OCI-LY3 (cell line): ENCODE measurements around the gene PLA1A.
A peak's percentile ranks its signal among the peaks of the same experiment; 100 is the strongest.

Source experiments
- H2AFZ ChIP-seq: fragments of 200-600, 300-600 bp; shearing (Covaris generic); 2 replicates; pipeline ENCODE4 v1.6.0; 2014; ENCODE audit warnings: antibody characterized with exemption, low read depth, low read length
- H3K27ac ChIP-seq: fragments of 200-600, 300-600 bp; sonication (generic); 2 replicates; pipeline ENCODE4 v1.5.1; 2014; ENCODE audit warnings: mild to moderate bottlenecking, low read length, moderate library complexity, mixed read lengths
- H3K27me3 ChIP-seq: fragments of 200-600, 300-600 bp; sonication (generic); 2 replicates; pipeline ENCODE4 v1.6.1; 2014; ENCODE audit warnings: low read depth, low read length, mixed read lengths
- H3K36me3 ChIP-seq: fragments of 200-600, 300-600 bp; sonication (generic); replicated peaks from 2 replicates; pipeline ENCODE3; 2014; ENCODE audit warnings: low read depth, low read length, mixed read lengths
- H3K4me1 ChIP-seq: fragments of 300-600, 200-600 bp; sonication (generic); 2 replicates; pipeline ENCODE4 v1.6.1; 2014; ENCODE audit warnings: low read length, mixed read lengths
- H3K4me2 ChIP-seq: fragments of 200-600, 300-600 bp; sonication (generic); 2 replicates; pipeline ENCODE4 v1.6.1; 2014; ENCODE audit warnings: low read length, mixed read lengths
- H3K4me3 ChIP-seq: fragments of 300-600, 200-600 bp; sonication (generic); 2 replicates; pipeline ENCODE4 v1.5.1; 2014; ENCODE audit warnings: antibody characterized with exemption, mild to moderate bottlenecking, low read length, moderate library complexity
- H3K79me2 ChIP-seq: fragments of 300-600, 200-600 bp; shearing (Covaris generic); 2 replicates; pipeline ENCODE4 v1.6.1; 2014; ENCODE audit warnings: mild to moderate bottlenecking, low read length, mixed read lengths
- H3K9ac ChIP-seq: fragments of 300-600, 200-600 bp; shearing (Covaris generic); 2 replicates; pipeline ENCODE4 v1.6.0; 2014; ENCODE audit warnings: mild to moderate bottlenecking, low read length, moderate library complexity
- H3K9me3 ChIP-seq: fragments of 200-600, 300-600 bp; shearing (Covaris generic); 2 replicates; pipeline ENCODE4 v1.6.1; 2014; ENCODE audit warnings: low read length, mixed read lengths; ENCODE audit not compliant: insufficient read depth
- H4K20me1 ChIP-seq: fragments of 200-600, 300-600 bp; sonication (generic); 2 replicates; pipeline ENCODE4 v1.6.1; 2016; ENCODE audit warnings: low read length, mixed read lengths; ENCODE audit not compliant: insufficient read depth
- EZH2phosphoT487 ChIP-seq: fragments of 200-600 bp; shearing (Covaris generic); IDR thresholded peaks from 2 replicates; pipeline ENCODE4 v1.6.1; 2018; ENCODE audit warnings: antibody characterized with exemption, mixed run types, low read depth
- TF ChIP-seq, protein P1 (sequence below): fragments of 200-600, 300-600 bp; sonication (generic); IDR thresholded peaks from 2 replicates; pipeline ENCODE4 v1.5.1; 2014; ENCODE audit warnings: antibody characterized with exemption, low read length, low read depth

The PLA1A gene

GRCh38 chr3:119630128-119630879 is 32.6 kb downstream of the PLA1A start:
- H3K36me3 ChIP-seq, result no peaks in the 10 kb centered on the region
- no peak overlapping the region for H3K4me3 ChIP-seq
- peak overlapping the region; percentile 8; the same call in 1 of the 2 replicates for H3K27ac ChIP-seq
- H3K27me3 ChIP-seq, result no peaks in the 10 kb centered on the region
- TF ChIP-seq, protein P1, sequence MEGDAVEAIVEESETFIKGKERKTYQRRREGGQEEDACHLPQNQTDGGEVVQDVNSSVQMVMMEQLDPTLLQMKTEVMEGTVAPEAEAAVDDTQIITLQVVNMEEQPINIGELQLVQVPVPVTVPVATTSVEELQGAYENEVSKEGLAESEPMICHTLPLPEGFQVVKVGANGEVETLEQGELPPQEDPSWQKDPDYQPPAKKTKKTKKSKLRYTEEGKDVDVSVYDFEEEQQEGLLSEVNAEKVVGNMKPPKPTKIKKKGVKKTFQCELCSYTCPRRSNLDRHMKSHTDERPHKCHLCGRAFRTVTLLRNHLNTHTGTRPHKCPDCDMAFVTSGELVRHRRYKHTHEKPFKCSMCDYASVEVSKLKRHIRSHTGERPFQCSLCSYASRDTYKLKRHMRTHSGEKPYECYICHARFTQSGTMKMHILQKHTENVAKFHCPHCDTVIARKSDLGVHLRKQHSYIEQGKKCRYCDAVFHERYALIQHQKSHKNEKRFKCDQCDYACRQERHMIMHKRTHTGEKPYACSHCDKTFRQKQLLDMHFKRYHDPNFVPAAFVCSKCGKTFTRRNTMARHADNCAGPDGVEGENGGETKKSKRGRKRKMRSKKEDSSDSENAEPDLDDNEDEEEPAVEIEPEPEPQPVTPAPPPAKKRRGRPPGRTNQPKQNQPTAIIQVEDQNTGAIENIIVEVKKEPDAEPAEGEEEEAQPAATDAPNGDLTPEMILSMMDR, result no peak
- no peak for TF ChIP-seq EZH2phosphoT487
- H3K4me2 ChIP-seq, result no peak overlapping the region
- H2AFZ ChIP-seq, result no peak overlapping the region
- no peaks in the 10 kb centered on the region for H3K9me3 ChIP-seq
- no peaks in the 10 kb centered on the region for H3K79me2 ChIP-seq
- peaks cover 50% of the 10 kb centered on the region for H3K4me1 ChIP-seq
- no peak overlapping the region for H3K9ac ChIP-seq
- H4K20me1 ChIP-seq, result no peaks in the 10 kb centered on the region

GRCh38 chr3:119630880-119631329 is 33.2 kb downstream of the PLA1A start:
- no peak overlapping the region for H2AFZ ChIP-seq
- no peak overlapping the region for H3K9ac ChIP-seq
- no peaks in the 10 kb centered on the region for H3K27me3 ChIP-seq
- H3K4me3 ChIP-seq, result no peak overlapping the region
- H3K36me3 ChIP-seq, result no peaks in the 10 kb centered on the region
- peaks cover 48% of the 10 kb centered on the region for H3K4me1 ChIP-seq
- TF ChIP-seq, protein P1, result no peak
- TF ChIP-seq EZH2phosphoT487, result no peak
- H4K20me1 ChIP-seq, result no peaks in the 10 kb centered on the region
- no peaks in the 10 kb centered on the region for H3K79me2 ChIP-seq
- H3K9me3 ChIP-seq, result no peaks in the 10 kb centered on the region
- H3K27ac ChIP-seq, result no peak overlapping the region
- no peak overlapping the region for H3K4me2 ChIP-seq

GRCh38 chr3:119631516-119631915 is 33.8 kb downstream of the PLA1A start:
- Histone ChIP-seq H3K27me3 (no peaks in the 10 kb centered on the region), H2AFZ (no peak overlapping the region), H3K4me1 (peaks cover 53% of the 10 kb centered on the region), H3K36me3 (no peaks in the 10 kb centered on the region), H3K4me3 (no peak overlapping the region), H3K9ac (no peak overlapping the region), H3K4me2 (no peak overlapping the region), H3K79me2 (no peaks in the 10 kb centered on the region), H3K9me3 (no peaks in the 10 kb centered on the region), H4K20me1 (no peaks in the 10 kb centered on the region), H3K27ac (no peak overlapping the region)
- no peak for TF ChIP-seq EZH2phosphoT487
- TF ChIP-seq, protein P1, result no peak

DNA sequence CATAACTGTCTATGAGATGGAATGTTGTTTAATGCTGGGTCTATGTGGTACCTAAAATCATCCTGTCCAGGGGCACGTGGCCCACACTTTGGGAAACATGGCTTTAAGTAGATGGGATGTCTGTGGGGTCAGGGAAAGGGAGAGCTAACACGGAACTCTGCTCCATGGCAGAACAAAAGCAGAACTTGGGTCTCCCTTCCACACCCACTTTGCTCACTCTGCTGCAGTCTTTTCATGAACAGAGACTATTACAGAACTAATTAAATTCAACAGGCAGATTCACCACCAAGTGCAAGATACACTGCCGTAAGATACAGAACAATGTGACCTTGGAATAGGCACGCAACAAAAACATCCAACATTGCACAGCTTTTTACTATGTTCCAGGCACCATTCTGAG is 34.5 kb downstream of the PLA1A start:
- H4K20me1 ChIP-seq, result no peaks in the 10 kb centered on the region

More for the DNA sequence above, 34.5 kb downstream of the PLA1A start:
- Histone ChIP-seq H3K9ac (no peak overlapping the region), H3K4me3 (no peak overlapping the region), H3K79me2 (no peaks in the 10 kb centered on the region), H3K4me1 (peaks cover 53% of the 10 kb centered on the region), H3K36me3 (no peaks in the 10 kb centered on the region), H3K27ac (no peak overlapping the region), H2AFZ (no peak overlapping the region), H3K27me3 (no peaks in the 10 kb centered on the region), H3K4me2 (no peak overlapping the region), H3K9me3 (no peaks in the 10 kb centered on the region)
- TF ChIP-seq, protein P1, result no peak
- TF ChIP-seq EZH2phosphoT487, result no peak
